Inflammatory macrophage (primary cell): ENCODE results near the gene ITPR1.

ENCODE experiments used
- DNase-seq, 2 donors: peaks; one replicate each; pipeline ENCODE4 v3.0.0-alpha.2; 2020 to 2022

The ITPR1 gene

GRCh38 chr3:4724051-4724629 is 231.0 kb downstream of the ITPR1 start:
- DNase-seq, result peak in 1 of 2 donors; percentile 62

- no peak for DNase-seq
These were observed 233.4 kb downstream of the ITPR1 start for GRCh38 chr3:4726549-4726948.

DNA sequence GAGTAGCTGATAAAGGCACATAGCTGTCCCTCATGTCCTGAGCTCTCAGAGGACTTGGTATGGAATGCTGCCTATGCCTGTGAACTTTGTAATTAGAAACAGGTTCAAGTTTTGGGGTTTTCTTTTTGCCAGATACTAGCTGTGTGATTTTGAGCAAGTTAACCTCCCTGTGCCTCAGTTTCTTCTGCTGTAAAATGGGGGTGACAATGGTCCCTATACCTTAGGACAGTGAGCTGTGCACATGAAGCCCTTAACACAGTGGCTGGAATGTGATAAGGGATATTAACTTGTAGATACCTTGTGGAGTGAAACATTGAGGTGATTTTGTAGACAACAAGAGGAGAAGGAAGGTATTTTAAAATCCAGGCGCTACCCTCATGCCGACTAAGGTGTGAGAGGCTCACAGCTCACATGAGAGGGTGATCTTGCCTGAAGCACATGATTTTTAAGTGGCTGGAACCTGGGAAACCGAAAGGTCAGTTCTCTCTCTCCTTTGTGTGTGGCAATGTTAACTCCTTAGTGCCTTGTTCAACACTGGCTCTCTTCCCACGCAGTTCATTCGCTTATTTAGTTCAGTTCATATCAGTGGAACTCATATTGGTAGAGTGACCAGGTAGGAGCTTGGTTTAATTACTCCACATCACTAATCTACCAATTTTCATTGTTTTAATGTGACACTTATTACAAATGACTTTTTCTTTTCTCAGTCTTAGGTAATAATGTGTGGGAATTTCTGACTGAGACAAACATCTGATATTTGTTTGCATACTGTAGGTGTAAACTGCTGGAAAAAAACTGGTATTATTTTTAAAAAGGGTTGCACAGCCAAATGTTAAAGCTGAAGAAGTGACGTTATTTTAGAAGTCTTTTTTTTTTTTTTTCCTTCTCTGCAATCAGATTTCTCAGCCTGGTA is 236.2 kb downstream of the ITPR1 start:
- DNase-seq, result no peak

GRCh38 chr3:4730719-4731118 is 237.6 kb downstream of the ITPR1 start:
- DNase-seq, result no peak

DNA sequence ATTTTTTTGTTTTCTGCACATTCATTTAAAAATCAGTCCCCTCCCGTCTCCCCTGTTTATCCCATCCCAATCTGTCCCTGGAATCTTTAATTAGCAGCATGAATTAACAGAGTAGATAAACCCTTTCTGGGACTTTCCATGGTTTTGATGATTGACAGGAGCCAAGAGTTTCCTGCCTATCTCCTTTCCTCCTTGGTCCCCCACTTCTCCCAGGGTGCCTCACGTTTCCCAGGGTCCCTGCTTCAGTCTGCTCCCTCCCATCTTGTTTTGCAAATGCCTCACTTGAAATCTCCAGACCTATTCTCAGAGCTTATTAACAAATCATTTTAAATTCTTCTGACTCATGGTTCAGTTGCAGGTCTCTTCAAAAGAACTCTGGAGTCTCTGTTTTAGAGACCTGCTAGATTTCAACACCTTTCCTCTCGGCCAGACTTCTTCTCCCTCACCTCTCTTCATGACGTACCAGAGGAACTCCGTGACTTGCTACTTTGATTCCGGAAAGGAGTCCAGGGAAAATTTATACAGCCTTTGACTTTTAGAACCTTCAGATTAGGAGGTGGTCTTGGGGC is 238.5 kb downstream of the ITPR1 start:
- no peak for DNase-seq

DNA sequence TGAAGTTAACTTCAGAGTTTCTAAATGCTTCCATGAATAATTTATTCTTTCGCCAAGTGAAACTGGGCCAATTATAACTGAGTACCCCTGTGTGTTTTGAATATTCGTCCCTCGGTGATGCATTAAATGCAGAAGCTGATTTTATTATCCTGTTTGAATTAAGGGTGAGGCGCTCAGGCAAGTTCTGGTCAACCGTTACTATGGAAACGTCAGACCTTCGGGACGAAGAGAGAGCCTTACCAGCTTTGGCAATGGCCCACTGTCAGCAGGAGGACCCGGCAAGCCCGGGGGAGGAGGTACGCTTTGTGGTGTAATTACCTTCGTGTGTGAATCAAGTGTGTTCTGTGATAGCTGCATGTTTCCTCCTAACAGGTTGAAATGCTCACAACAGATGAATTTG is 239.8 kb downstream of the ITPR1 start:
- DNase-seq, result no peak

DNA sequence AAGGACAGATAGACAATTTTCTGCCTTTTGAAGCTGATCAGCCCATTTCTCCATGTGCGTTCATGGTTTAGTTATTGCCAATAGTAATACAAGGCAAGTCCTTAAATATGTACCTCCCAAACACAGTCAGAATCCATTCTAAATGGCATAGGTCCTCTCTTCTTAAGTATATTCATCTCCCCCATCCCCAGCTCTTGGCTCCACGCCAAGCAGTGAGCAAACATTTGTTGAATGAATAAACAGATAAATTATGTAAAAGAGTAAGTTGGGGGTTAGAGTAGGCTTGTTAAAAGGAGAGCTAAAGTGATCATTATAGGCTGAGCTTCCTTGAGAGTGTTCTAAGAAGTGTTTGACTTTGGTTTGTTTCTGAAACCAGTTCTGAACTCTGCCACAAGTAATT is 241.3 kb downstream of the ITPR1 start:
- no peak for DNase-seq

- no peak for DNase-seq
These were observed 242.1 kb downstream of the ITPR1 start for GRCh38 chr3:4735243-4735642.

DNA sequence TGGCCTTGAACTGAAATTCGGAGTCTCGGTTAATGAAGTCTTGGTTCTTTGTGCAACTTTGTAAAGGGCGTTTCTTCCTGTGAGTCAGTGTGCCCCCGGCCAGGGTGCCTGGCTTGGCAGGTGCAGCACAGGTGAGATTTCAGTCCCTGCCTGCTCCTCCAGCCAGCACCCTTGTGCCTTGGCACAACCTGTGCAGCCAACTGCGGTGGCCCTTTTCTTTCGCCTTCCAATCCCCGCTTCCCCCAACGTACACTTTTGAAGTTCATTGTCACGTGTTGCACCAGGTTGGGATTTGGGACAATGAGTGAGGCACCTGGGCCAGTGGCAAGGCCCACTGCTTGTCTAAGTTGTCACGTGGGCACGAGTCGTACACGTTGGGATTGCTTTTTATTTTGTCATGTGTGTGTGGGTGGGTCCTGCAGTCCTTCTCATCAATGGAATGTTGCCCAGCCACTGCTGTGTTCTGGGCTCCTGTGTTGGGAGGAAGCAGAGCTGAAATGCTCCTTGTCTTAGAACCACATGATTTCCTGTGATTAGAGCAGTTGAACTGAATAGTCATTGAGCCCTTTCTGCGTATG is 243.2 kb downstream of the ITPR1 start:
- peak; percentile 28 to 50 for DNase-seq

DNA sequence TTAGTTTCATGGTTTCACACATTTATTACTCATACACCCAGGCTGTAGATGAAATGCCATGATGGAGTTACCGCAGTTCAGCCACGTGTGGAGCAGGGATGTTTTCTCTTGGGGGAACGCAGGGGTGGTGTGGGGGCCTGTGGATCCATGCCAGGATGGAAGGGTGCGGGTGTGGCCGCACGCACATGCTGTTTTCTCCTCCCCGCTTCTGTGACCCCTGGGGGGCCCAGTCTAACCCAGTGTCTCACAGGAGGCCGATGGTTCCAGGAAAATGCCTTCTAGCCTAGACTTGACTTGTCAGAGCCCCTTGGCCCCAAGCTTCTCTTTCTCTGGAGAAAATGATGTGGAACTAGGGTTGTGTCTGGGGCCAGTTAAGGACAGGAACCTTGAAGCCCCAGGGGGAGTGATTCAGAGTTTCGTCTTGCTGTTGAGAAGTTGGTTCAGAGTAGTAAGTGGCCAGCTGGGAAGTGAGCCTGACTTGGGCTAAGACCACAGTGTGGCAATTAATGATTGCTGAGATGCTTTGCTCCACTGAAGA is 245.7 kb downstream of the ITPR1 start:
- DNase-seq, result peak; percentile 75 to 76

GRCh38 chr3:4739289-4740236 is 246.4 kb downstream of the ITPR1 start:
- DNase-seq, result peak; percentile 66 to 91

- DNase-seq, result peak; percentile 52 to 69
These were observed 247.4 kb downstream of the ITPR1 start for GRCh38 chr3:4740397-4741105.

- DNase-seq, result no peak
These were observed 247.9 kb downstream of the ITPR1 start for GRCh38 chr3:4741106-4741403.

- peak; percentile 96 to 97 for DNase-seq
These were observed 248.5 kb downstream of the ITPR1 start for GRCh38 chr3:4741404-4742307.

DNA sequence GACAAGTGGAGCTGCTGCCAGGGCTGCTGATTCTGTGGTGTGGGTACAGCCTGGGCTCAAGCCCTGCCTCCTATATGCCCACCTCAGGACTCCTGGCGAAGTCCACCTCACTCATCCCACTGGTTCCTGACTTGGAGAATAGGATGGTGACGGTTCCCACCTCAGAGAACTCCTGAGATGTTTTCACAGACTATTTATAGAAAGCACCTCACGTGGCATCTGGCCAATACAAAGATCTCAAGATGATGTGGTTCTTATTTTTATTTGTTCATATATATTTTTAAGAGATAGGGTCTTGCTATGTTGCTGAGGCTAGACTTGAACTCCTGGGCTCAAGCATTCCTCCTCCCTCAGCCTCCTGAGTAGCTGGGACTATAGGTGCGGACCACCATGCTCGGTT is 249.2 kb downstream of the ITPR1 start:
- DNase-seq, result no peak

DNA sequence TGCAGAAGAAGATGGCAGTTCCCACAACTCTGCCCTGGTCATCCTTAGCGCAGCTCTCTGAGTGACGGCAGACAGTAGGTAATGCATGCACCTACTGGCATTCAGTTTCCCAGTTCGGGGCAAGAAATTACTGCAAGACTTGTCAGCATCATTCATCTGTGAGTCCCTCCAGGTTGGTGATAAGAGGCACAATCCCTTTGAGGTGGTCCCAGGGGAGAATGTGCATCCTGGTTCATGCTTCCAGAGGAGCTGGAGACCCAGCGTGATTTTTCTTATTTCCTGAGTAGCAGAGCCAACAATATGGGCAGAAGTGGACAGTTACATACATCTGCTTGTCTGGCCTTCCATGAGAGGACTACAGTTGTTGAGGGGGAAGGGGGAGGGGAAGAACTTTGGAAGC is 250.2 kb downstream of the ITPR1 start:
- DNase-seq, result no peak

DNA sequence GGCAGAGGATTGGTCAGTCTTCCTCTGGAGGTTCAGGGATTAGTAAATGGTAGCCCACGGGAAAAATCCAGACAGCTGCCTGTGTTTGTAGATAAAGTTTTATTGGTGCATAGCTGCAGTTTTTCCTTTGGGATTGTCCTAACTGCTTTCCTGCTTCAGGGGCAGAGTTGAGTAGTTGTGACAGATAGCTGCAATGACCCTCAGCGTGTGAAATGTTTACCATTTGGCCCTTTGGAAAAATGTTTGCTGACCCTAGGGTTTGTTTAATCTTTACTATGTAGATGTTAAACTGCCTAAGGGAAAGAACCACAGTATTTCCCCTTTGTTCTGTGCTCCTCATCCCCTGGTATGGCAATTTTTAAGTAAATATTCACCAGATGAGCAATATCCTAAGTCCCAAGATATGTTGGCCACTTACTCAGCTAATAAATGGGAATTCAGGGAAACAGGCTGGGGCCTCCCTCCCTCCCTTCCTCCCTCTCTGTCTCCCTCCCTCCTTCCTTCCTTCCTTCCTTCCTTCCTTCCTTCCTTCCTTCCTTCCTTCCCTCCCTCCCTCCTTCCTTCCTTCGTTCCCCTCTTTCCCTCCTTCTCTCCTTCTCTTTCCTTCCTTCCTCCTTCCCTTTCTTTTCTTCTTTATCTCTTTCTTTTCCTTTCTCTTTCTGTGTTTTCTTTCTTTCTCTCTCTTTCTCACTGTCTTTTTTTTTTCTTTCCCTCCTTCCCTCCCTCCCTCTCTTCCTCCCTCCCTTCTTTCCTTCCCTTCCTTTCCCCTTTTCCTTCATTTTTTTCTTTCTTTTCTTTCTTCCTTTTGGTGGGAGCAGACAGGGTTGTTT is 251.5 kb downstream of the ITPR1 start:
- no peak for DNase-seq

GRCh38 chr3:4745235-4745610 is 252.1 kb downstream of the ITPR1 start:
- DNase-seq, result no peak

- no peak for DNase-seq
These were observed 253.3 kb downstream of the ITPR1 start for GRCh38 chr3:4746241-4746958.
